K562 (cell line): ENCODE data around the gene SOCS4. TPM values are rescaled to one million over a fixed set of nuclear protein-coding genes. Genes with fewer than 3 reads are reported as not detected.

ENCODE experiments used
- CBX3 ChIP-seq, 2 experiments: IDR thresholded peaks; 1 replicate in 1 of 2; 2 replicates in 1 of 2; pipeline ENCODE4 v1.6.1; 2012; ENCODE audit warnings: inconsistent platforms in 2 of 2, low read length in 2 of 2, borderline replicate concordance in 1 of 2, control low read depth in 1 of 2
- CBX5 ChIP-seq: IDR thresholded peaks from 2 replicates; pipeline ENCODE4 v1.6.1; 2014; ENCODE audit warnings: low read depth, borderline replicate concordance
- CBX8 ChIP-seq: fragments of 200-600 bp; sonication (generic); IDR thresholded peaks from 2 replicates; pipeline ENCODE4 v1.6.1; 2012; ENCODE audit warnings: borderline replicate concordance, mixed run types, low read depth, mild to moderate bottlenecking, moderate library complexity, mixed read lengths, low read length, control low read depth, inconsistent platforms; ENCODE audit not compliant: poor library complexity, severe bottlenecking; ENCODE audit errors: extremely low read depth
- GTF2B ChIP-seq: IDR thresholded peaks from 2 replicates; pipeline ENCODE4 v1.6.1; 2011; ENCODE audit not compliant: insufficient read length; ENCODE audit errors: extremely low read depth
- HCFC1 ChIP-seq: IDR thresholded peaks from 2 replicates; pipeline ENCODE4 v1.6.1; 2012; ENCODE audit warnings: low read depth, low read length, improper control_type of control experiment
- HDAC8 ChIP-seq: fragments of 450-650 bp; IDR thresholded peaks from 2 replicates; pipeline ENCODE4 v1.6.1; 2016; ENCODE audit warnings: mild to moderate bottlenecking, missing genetic modification characterization, moderate library complexity, missing compliant biosample characterization
- HLTF ChIP-seq: fragments of 450-650 bp; IDR thresholded peaks from 2 replicates; pipeline ENCODE4 v1.6.1; 2016
- HMG20B ChIP-seq: fragments of 250-450 bp; sonication (Bioruptor Pico); IDR thresholded peaks from 2 replicates; pipeline ENCODE4 v1.5.0; 2021; ENCODE audit warnings: mild to moderate bottlenecking
- NFRKB ChIP-seq: fragments of 450-650 bp; IDR thresholded peaks from 2 replicates; pipeline ENCODE4 v1.6.1; 2016; ENCODE audit warnings: low read depth
- PHB2 ChIP-seq: fragments of 450-650 bp; IDR thresholded peaks from 2 replicates; pipeline ENCODE4 v1.6.1; 2017; ENCODE audit warnings: low read depth
- PHF8 ChIP-seq: fragments of 200-600 bp; sonication (generic); IDR thresholded peaks from 2 replicates; pipeline ENCODE4 v1.6.1; 2012; ENCODE audit warnings: mixed run types, mild to moderate bottlenecking, inconsistent platforms, low read length, moderate library complexity, borderline replicate concordance
- POU5F1 ChIP-seq: fragments of 150-350 bp; IDR thresholded peaks from 2 replicates; pipeline ENCODE4 v1.6.1; 2014; ENCODE audit warnings: borderline replicate concordance, low read length, low read depth, mild to moderate bottlenecking; ENCODE audit not compliant: partially characterized antibody
- ZBTB7A ChIP-seq: IDR thresholded peaks from 2 replicates; pipeline ENCODE4 v1.6.1; 2011; ENCODE audit warnings: low read depth, mild to moderate bottlenecking, low read length, moderate library complexity, borderline replicate concordance; ENCODE audit not compliant: control insufficient read depth
- ZNF121 ChIP-seq: sonication (generic); formaldehyde crosslinking; conservative IDR thresholded peaks from 2 replicates; pipeline ENCODE4 v1.8.0; 2022; ENCODE audit warnings: missing genetic modification reagents
- ZNF274 ChIP-seq: IDR thresholded peaks from 2 replicates; pipeline ENCODE4 v1.6.1; 2011; ENCODE audit warnings: low read depth, mild to moderate bottlenecking, low read length, moderate library complexity, borderline replicate concordance
- ZNF280A ChIP-seq: fragments of 450-650 bp; IDR thresholded peaks from 2 replicates; pipeline ENCODE4 v1.6.1; 2018; ENCODE audit warnings: mild to moderate bottlenecking, low read depth; ENCODE audit not compliant: partially characterized antibody
- ZNF324 ChIP-seq: fragments of 250-450 bp; sonication (Bioruptor Pico); IDR thresholded peaks from 2 replicates; pipeline ENCODE4 v1.4.0; 2020; ENCODE audit warnings: mild to moderate bottlenecking
- ZNF592 ChIP-seq: fragments of 450-650 bp; IDR thresholded peaks from 2 replicates; pipeline ENCODE4 v1.6.1; 2017; ENCODE audit warnings: antibody characterized with exemption, mild to moderate bottlenecking
- polyA plus RNA-seq, 8 experiments: library from polyadenylated mRNA; depleted of rRNA in 4 of 8; stranded (reverse) in 5 of 8; unstranded in 3 of 8; fragments of >200 nt; fragmentation: Nextera tagmentation in 2 of 8; fragmentation: Illumina TruSeq in 1 of 8; extraction: Ambion mirVana in 2 of 8; extraction: Trizol in 1 of 8; gene quantifications; 2 replicates each; pipeline versions ENCODE4 v1.2.1 to v1.2.3, GENCODE V29; 2011 to 2014; ENCODE audit warnings: inconsistent platforms in 1 of 8, missing spikeins in 1 of 8
- total RNA-seq, 7 experiments: library from RNA; depleted of rRNA in 6 of 7; stranded (reverse); fragments of >200 nt in 6 of 7; fragmentation: Illumina TruSeq in 2 of 7; extraction: Trizol in 2 of 7; gene quantifications; 2 replicates each; pipeline versions ENCODE4 v1.2.1 to v1.2.3, GENCODE V29; 2011 to 2021; ENCODE audit warnings: low replicate concordance in 1 of 7
- TF ChIP-seq, protein P1 (sequence below), 2 experiments: fragments of 250-450 bp in 1 of 2; fragments of 450-650 bp in 1 of 2; sonication (Bioruptor Pico) in 1 of 2; IDR thresholded peaks; 2 replicates each; pipeline versions ENCODE4 v1.6.1 to v1.8.0; 2016 to 2021; ENCODE audit warnings: mild to moderate bottlenecking in 2 of 2, moderate library complexity in 2 of 2, missing compliant biosample characterization in 1 of 2, missing genetic modification characterization in 1 of 2
- TF ChIP-seq, protein P2 (sequence below): fragments of 250-450 bp; sonication (Bioruptor Pico); IDR thresholded peaks from 2 replicates; pipeline ENCODE4 v1.8.0; 2021; ENCODE audit warnings: moderate library complexity, mild to moderate bottlenecking, inconsistent platforms

SOCS4 gene
- total and polyA plus RNA-seq, 9 of the 15 experiments (the other 6 are each of a cell fraction or from before 2014, with no cell fraction given), result 2.6 to 12.7 (median 9.7) TPM

- TF ChIP-seq ZNF324 (CRISPR knock-in tag) (no peak), CBX3 (IDR thresholded peaks at IDR 0.05; ENCODE audit: borderline replicate concordance in 1 of 2, low read length in 2 of 2) (no peak; a peak in 1 of 3 replicates), PHB2 (no peak), ZBTB7A (peak; percentile 58), ZNF592 (peak; percentile 56), ZNF280A (no peak), POU5F1 (no peak), PHF8 (peak; percentile 99), HLTF (peak; percentile 59; the same call in 1 of the 2 replicates), CBX8 (no peak), HMG20B (CRISPR knock-in tag) (no peak), HCFC1 (peak; percentile 50; the same call in 1 of the 2 replicates), GTF2B (no peak), HDAC8 (tag) (no peak), ZNF274 (no peak), ZNF121 (CRISPR knock-in tag) (no peak), CBX5 (no peak), NFRKB (no peak)
- TF ChIP-seq, protein P1, sequence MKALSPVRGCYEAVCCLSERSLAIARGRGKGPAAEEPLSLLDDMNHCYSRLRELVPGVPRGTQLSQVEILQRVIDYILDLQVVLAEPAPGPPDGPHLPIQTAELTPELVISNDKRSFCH (CRISPR knock-in tag; IDR thresholded peaks at IDR 0.05), result no peak
- TF ChIP-seq, protein P1 (tag; IDR thresholded peaks at IDR 0.05), result no peak
- TF ChIP-seq, protein P2, sequence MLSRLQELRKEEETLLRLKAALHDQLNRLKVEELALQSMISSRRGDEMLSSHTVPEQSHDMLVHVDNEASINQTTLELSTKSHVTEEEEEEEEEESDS (CRISPR knock-in tag), result no peak
Observed at GRCh38 chr14:55051423-55052268, 24.6 kb downstream of the SOCS4 start, which contains the start of gene MAPK1IP1L (continued).
